DOHH2 (cell line): Measurements from ENCODE around the gene ALKBH7.

ENCODE experiments used
- CTCF ChIP-seq: fragments of 200-600 bp; sonication (generic); IDR thresholded peaks from one replicate; pipeline ENCODE4 v1.5.1; 2014; ENCODE audit warnings: antibody characterized with exemption, mild to moderate bottlenecking, low read depth, low read length; ENCODE audit not compliant: poor library complexity, severe bottlenecking
- EZH2phosphoT487 ChIP-seq: fragments of 200-600 bp; sonication (generic); IDR thresholded peaks from 2 replicates; pipeline ENCODE4 v1.6.1; 2017; ENCODE audit warnings: borderline replicate concordance, mild to moderate bottlenecking, antibody characterized with exemption, low read length, moderate library complexity, mixed read lengths

GRCh38 chr19:6421075-6422014, 48.8 kb downstream of the ALKBH7 start:
- TF ChIP-seq CTCF, result no peak
- TF ChIP-seq EZH2phosphoT487, result no peak
